Endothelial cell of umbilical vein (primary cell): ENCODE data around the gene EFNA4. TPM values are rescaled to one million over a fixed set of nuclear protein-coding genes. Genes with fewer than 3 reads are reported as not detected.
A peak's percentile ranks its signal among the peaks of the same experiment; 100 is the strongest.

Source experiments
- BruUV-seq: library from RNA; stranded (reverse); fragments of 400-500 nt; replicated peaks from 2 replicates; lab custom pipeline; 2021; lab: Mats Ljungman, UMichigan
- CTCF ChIA-PET: fragments of 300-600, 350-600 bp; sonication (Branson Sonifier 250); formaldehyde crosslinking; loops from one replicate; lab custom pipeline; 2021; ENCODE audit warnings: antibody characterized with exemption, inconsistent platforms; lab: Charles Lee
- POLR2A ChIA-PET: fragments of 300-600, 350-600 bp; sonication (Branson Sonifier 250); formaldehyde crosslinking; loops from one replicate; lab custom pipeline; 2021; ENCODE audit warnings: antibody characterized with exemption, inconsistent platforms; lab: Charles Lee
- DNase-seq: peaks from one replicate; pipeline ENCODE4 v3.0.0-alpha.2; 2011; ENCODE audit warnings: low read depth, low spot score
- FAIRE-seq: peaks from 2 replicates; lab custom pipeline; 2011; peaks lifted over from hg19 to GRCh38; lab: Jason Lieb, UNC
- H2AFZ ChIP-seq: 2 replicates; pipeline ENCODE4 v1.6.0; 2012; ENCODE audit warnings: low read depth, low read length, control low read depth, inconsistent platforms
- H3K27ac ChIP-seq: 2 replicates; pipeline ENCODE4 v1.5.1; 2011; ENCODE audit warnings: low read depth, mild to moderate bottlenecking, control low read depth, low read length, moderate library complexity; ENCODE audit not compliant: insufficient read depth
- H3K27me3 ChIP-seq, 2 experiments: 2 replicates each; pipeline versions ENCODE4 v1.6.0 to v1.6.1; 2011; ENCODE audit warnings: low read length in 2 of 2, mixed read lengths in 1 of 2; ENCODE audit not compliant: control insufficient read depth in 2 of 2, insufficient read depth in 2 of 2
- H3K36me3 ChIP-seq, 2 experiments: 2 replicates in 1 of 2; 3 replicates in 1 of 2; pipeline ENCODE4 v1.5.1; 2011; ENCODE audit warnings: low read length in 2 of 2, mild to moderate bottlenecking in 1 of 2, moderate library complexity in 1 of 2; ENCODE audit not compliant: control insufficient read depth in 2 of 2, insufficient read depth in 2 of 2; ENCODE audit errors: extremely low read depth in 1 of 2
- H3K4me1 ChIP-seq: 3 replicates; pipeline ENCODE4 v1.5.1; 2011; ENCODE audit warnings: mild to moderate bottlenecking, low read length; ENCODE audit not compliant: control insufficient read depth, insufficient read depth; ENCODE audit errors: extremely low read depth
- H3K4me2 ChIP-seq: 2 replicates; pipeline ENCODE4 v1.6.1; 2011; ENCODE audit warnings: low read length, control low read depth, mixed read lengths; ENCODE audit not compliant: insufficient read depth
- H3K4me3 ChIP-seq, 3 experiments: fragments of 200-600 bp in 1 of 3; sonication (generic), shearing (Covaris generic) in 1 of 3; replicated peaks in 1 of 3; 2 replicates each; pipeline ENCODE4 v1.5.1; 2011 to 2016; ENCODE audit warnings: control low read depth in 3 of 3, low read length in 3 of 3, mild to moderate bottlenecking in 2 of 3, inconsistent platforms in 1 of 3, low read depth in 1 of 3, moderate library complexity in 1 of 3; ENCODE audit not compliant: insufficient read depth in 1 of 3
- H3K79me2 ChIP-seq: 2 replicates; pipeline ENCODE4 v1.6.0; 2012; ENCODE audit warnings: low read length, inconsistent platforms; ENCODE audit not compliant: control insufficient read depth, insufficient read depth
- H3K9ac ChIP-seq: replicated peaks from 2 replicates; pipeline ENCODE3; 2011; ENCODE audit warnings: low read length, control low read depth; ENCODE audit not compliant: insufficient read depth; ENCODE audit errors: extremely low read depth
- H3K9me1 ChIP-seq: replicated peaks from 3 replicates; pipeline ENCODE4 v1.6.0; 2011; ENCODE audit warnings: mild to moderate bottlenecking, low read length; ENCODE audit not compliant: control insufficient read depth, insufficient read depth; ENCODE audit errors: extremely low read depth
- H3K9me3 ChIP-seq: replicated peaks from 2 replicates; pipeline ENCODE4 v1.5.1; 2012; ENCODE audit warnings: low read length, inconsistent platforms; ENCODE audit not compliant: control insufficient read depth, insufficient read depth
- H4K20me1 ChIP-seq: replicated peaks from 2 replicates; pipeline ENCODE3; 2011; ENCODE audit warnings: mild to moderate bottlenecking, low read length; ENCODE audit not compliant: control insufficient read depth, insufficient read depth; ENCODE audit errors: extremely low read depth
- EZH2 ChIP-seq: IDR thresholded peaks from 2 replicates; pipeline ENCODE4 v1.6.1; 2012; ENCODE audit warnings: borderline replicate concordance, low read depth, mild to moderate bottlenecking, moderate library complexity, low read length, inconsistent platforms; ENCODE audit not compliant: severe bottlenecking
- FOS ChIP-seq: IDR thresholded peaks from 2 replicates; pipeline ENCODE4 v1.6.1; 2011; ENCODE audit warnings: mild to moderate bottlenecking, low read length, moderate library complexity, borderline replicate concordance; ENCODE audit not compliant: insufficient read depth
- MYC ChIP-seq: IDR thresholded peaks from one replicate; pipeline ENCODE4 v1.6.1; 2011; ENCODE audit warnings: mild to moderate bottlenecking, low read depth, low read length
- POLR2A ChIP-seq: IDR thresholded peaks from 2 replicates; pipeline ENCODE4 v1.6.1; 2012; ENCODE audit warnings: low read depth, mild to moderate bottlenecking, control low read depth, low read length
- dilution Hi-C: fragments of 300-500 bp; cut with MboI; formaldehyde crosslinking; loops from one replicate; pipeline ENCODE4 v1.15.0; 2019; ENCODE audit warnings: low sequenced_read_pairs; ENCODE audit not compliant: extremely low pct_ligation_motif_present
- intact Hi-C: fragments of 100-400 bp; cut with micrococcal nuclease; formaldehyde crosslinking; loops from one replicate; pipeline ENCODE4 v1.10.0; 2022
- polyA plus RNA-seq, 4 experiments: library from polyadenylated mRNA; depleted of rRNA in 3 of 4; stranded (reverse) in 3 of 4; unstranded in 1 of 4; fragments of >200 nt; gene quantifications; 2 replicates each; pipeline versions ENCODE4 v1.2.1 to v1.2.3, GENCODE V29; 2011 to 2012; ENCODE audit warnings: missing spikeins in 1 of 4
- total RNA-seq: library from RNA; stranded (reverse); gene quantifications from 2 replicates; pipeline ENCODE4 v1.2.3, GENCODE V29; 2021
- TF ChIP-seq, protein P1 (sequence below), 2 donors: IDR thresholded peaks; 1 replicate in 1 of 2; 2 replicates in 1 of 2; pipeline ENCODE4 v1.5.1; 2011; ENCODE audit warnings: low read length in 2 of 2, mild to moderate bottlenecking in 2 of 2, moderate library complexity in 2 of 2, control low read depth in 1 of 2, inconsistent platforms in 1 of 2, low read depth in 1 of 2; ENCODE audit not compliant: insufficient read depth in 1 of 2; ENCODE audit errors: extremely low read depth in 1 of 2

Gene EFNA4
- total and polyA plus RNA-seq, 2 donors (not counting 3 experiments of a cell fraction or from before 2014, with no cell fraction given), result 16.5 to 25.2 TPM

DNA sequence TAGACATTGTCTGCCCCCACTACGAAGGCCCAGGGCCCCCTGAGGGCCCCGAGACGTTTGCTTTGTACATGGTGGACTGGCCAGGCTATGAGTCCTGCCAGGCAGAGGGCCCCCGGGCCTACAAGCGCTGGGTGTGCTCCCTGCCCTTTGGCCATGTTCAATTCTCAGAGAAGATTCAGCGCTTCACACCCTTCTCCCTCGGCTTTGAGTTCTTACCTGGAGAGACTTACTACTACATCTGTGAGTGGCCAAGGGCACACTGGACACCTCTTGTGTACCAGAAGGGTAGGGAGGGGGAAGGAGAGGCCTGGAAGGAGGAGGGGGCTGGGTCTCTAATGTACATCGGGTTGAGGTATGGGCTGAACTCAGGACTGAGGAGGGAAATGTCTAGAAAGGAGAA, 3.2 kb downstream of the EFNA4 start:
- ChIA-PET CTCF (interaction anchor here (0.6 to 6.7 kb wide), 3 partner anchors 18 to 25 kb away, joined by 3 to 49 read pairs (median 4); no protein-coding TSS in a partner anchor), POLR2A (no interaction called here)
- intact Hi-C loops, result no loop called here
- no peak overlapping the region for H3K9ac ChIP-seq
- no peak for FAIRE-seq
- H3K9me3 ChIP-seq, result no peaks in the 10 kb centered on the region
- no peak for DNase-seq
- H3K79me2 ChIP-seq, result peaks cover 5% of the 10 kb centered on the region
- BruUV-seq, result no TSS peak
- H2AFZ ChIP-seq, result no peak overlapping the region
- dilution Hi-C loops, result no loop called here
- no peak for TF ChIP-seq EZH2
- TF ChIP-seq, protein P1, sequence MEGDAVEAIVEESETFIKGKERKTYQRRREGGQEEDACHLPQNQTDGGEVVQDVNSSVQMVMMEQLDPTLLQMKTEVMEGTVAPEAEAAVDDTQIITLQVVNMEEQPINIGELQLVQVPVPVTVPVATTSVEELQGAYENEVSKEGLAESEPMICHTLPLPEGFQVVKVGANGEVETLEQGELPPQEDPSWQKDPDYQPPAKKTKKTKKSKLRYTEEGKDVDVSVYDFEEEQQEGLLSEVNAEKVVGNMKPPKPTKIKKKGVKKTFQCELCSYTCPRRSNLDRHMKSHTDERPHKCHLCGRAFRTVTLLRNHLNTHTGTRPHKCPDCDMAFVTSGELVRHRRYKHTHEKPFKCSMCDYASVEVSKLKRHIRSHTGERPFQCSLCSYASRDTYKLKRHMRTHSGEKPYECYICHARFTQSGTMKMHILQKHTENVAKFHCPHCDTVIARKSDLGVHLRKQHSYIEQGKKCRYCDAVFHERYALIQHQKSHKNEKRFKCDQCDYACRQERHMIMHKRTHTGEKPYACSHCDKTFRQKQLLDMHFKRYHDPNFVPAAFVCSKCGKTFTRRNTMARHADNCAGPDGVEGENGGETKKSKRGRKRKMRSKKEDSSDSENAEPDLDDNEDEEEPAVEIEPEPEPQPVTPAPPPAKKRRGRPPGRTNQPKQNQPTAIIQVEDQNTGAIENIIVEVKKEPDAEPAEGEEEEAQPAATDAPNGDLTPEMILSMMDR (IDR thresholded peaks at IDR 0.05; ENCODE audit: extremely low read depth in 1 of 2, insufficient read depth in 1 of 2, low read depth in 1 of 2, low read length in 2 of 2), result no peak
- H4K20me1 ChIP-seq, result no peaks in the 10 kb centered on the region
- peaks cover 10% of the 10 kb centered on the region for H3K4me1 ChIP-seq
- H3K36me3 ChIP-seq, result peaks cover 4 to 6% of the 10 kb centered on the region in 2 experiments
- no peak overlapping the region for H3K27ac ChIP-seq
- H3K4me3 ChIP-seq, result no peak overlapping the region
- no peaks in the 10 kb centered on the region for H3K9me1 ChIP-seq
- no peak overlapping the region for H3K4me2 ChIP-seq
- H3K27me3 ChIP-seq, result no peaks in the 10 kb centered on the region

DNA sequence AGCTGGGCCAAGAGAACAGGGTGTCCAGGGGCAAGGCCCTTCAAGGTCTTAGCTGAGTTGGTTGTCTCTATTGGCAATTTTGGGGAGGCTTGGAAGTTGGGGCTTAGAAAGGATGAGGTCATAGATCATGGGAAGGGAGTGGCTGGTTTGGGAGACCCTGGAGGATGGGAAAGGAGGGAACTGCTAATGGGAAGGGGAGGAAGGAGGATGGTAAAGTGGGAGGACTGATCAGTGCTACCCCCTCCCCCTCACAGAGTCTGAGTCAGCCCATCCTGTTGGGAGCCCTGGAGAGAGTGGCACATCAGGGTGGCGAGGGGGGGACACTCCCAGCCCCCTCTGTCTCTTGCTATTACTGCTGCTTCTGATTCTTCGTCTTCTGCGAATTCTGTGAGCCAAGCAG, 5.1 kb downstream of the EFNA4 start:
- TF ChIP-seq, protein P1 (IDR thresholded peaks at IDR 0.05; ENCODE audit: extremely low read depth in 1 of 2, insufficient read depth in 1 of 2, low read depth in 1 of 2, low read length in 2 of 2), result no peak
- TF ChIP-seq FOS (no peak), MYC (no peak), POLR2A (no peak)
- H3K9me3 ChIP-seq, result no peaks in the 10 kb centered on the region
- no TSS peak for BruUV-seq
- H3K4me3 ChIP-seq, result no peak overlapping the region
- no peak overlapping the region for H3K4me2 ChIP-seq
- CTCF ChIA-PET, result interaction anchor here (0.6 to 6.7 kb wide), 2 partner anchors 16 to 51 kb away, joined by 3 to 49 read pairs; no protein-coding TSS in a partner anchor
- peaks cover 10% of the 10 kb centered on the region for H3K4me1 ChIP-seq
- no peak overlapping the region for H2AFZ ChIP-seq
- H3K27ac ChIP-seq, result no peak overlapping the region
- dilution Hi-C loops (no loop called here), intact Hi-C loops (no loop called here)
- H3K9ac ChIP-seq, result no peak overlapping the region
- H3K36me3 ChIP-seq, result peaks cover 4 to 6% of the 10 kb centered on the region in 2 experiments
- H3K27me3 ChIP-seq, result no peaks in the 10 kb centered on the region
- H4K20me1 ChIP-seq, result no peaks in the 10 kb centered on the region
- FAIRE-seq (peak; percentile 59), DNase-seq (no peak)
- POLR2A ChIA-PET, result no interaction called here
- H3K9me1 ChIP-seq, result no peaks in the 10 kb centered on the region
- H3K79me2 ChIP-seq, result peaks cover 5% of the 10 kb centered on the region
